H1 (cell line): Measurements from ENCODE around the gene SLC25A24. TPM values are rescaled to one million over a fixed set of nuclear protein-coding genes. Genes with fewer than 3 reads are reported as not detected.

Experiments used
- CTCF ChIA-PET: fragments of 300-600 bp; sonication (Branson Sonifier 250); formaldehyde crosslinking; loops from one replicate; lab custom pipeline; 2021; ENCODE audit not compliant: partially characterized antibody; lab: Charles Lee
- POLR2A ChIA-PET: fragments of 300-600 bp; sonication (Branson Sonifier 250); formaldehyde crosslinking; loops from one replicate; lab custom pipeline; 2021; ENCODE audit warnings: inconsistent platforms; ENCODE audit not compliant: partially characterized antibody; lab: Charles Lee
- DNase-seq, 2 experiments: peaks; one replicate each; pipeline versions ENCODE4 v3.0.0 to v3.0.0-alpha.2; 2010 to 2022; ENCODE audit warnings: low spot score in 2 of 2, low read depth in 1 of 2, mixed read lengths in 1 of 2
- FAIRE-seq: peaks from 2 replicates; lab custom pipeline; 2011; peaks lifted over from hg19 to GRCh38; lab: Jason Lieb, UNC
- H2AFZ ChIP-seq: 2 replicates; pipeline ENCODE4 v1.8.1; 2012; ENCODE audit warnings: low read length, inconsistent platforms
- H2AK5ac ChIP-seq: 2 replicates; pipeline ENCODE4 v1.6.1; 2013; ENCODE audit warnings: low read depth, low read length
- H2BK120ac ChIP-seq: replicated peaks from 2 replicates; pipeline ENCODE3; 2013; ENCODE audit warnings: low read depth, low read length, inconsistent platforms
- H2BK12ac ChIP-seq: 2 replicates; pipeline ENCODE4 v1.6.1; 2013; ENCODE audit warnings: low read depth, low read length
- H2BK15ac ChIP-seq: 2 replicates; pipeline ENCODE4 v1.6.1; 2013; ENCODE audit warnings: low read length
- H2BK20ac ChIP-seq: 2 replicates; pipeline ENCODE4 v1.6.1; 2013; ENCODE audit warnings: low read length
- H2BK5ac ChIP-seq: 2 replicates; pipeline ENCODE4 v1.6.1; 2013; ENCODE audit warnings: low read depth, low read length
- H3K14ac ChIP-seq: 2 replicates; pipeline ENCODE4 v1.6.1; 2013; ENCODE audit warnings: inconsistent platforms; ENCODE audit not compliant: insufficient read length
- H3K18ac ChIP-seq: 2 replicates; pipeline ENCODE4 v1.6.1; 2013; ENCODE audit warnings: low read length; ENCODE audit errors: extremely low read depth
- H3K23ac ChIP-seq: 2 replicates; pipeline ENCODE4 v1.6.1; 2013; ENCODE audit warnings: inconsistent platforms; ENCODE audit not compliant: insufficient read length
- H3K23me2 ChIP-seq: 2 replicates; pipeline ENCODE4 v1.6.1; 2013; ENCODE audit warnings: low read depth, low read length
- H3K27ac ChIP-seq: 2 replicates; pipeline ENCODE4 v1.6.1; 2011; ENCODE audit warnings: low read depth, low read length, inconsistent platforms
- H3K27me3 ChIP-seq, 4 experiments: replicated peaks in 1 of 4; 1 replicate in 1 of 4; 2 replicates in 3 of 4; pipeline versions ENCODE4 v1.6.1 to v1.8.1; 2011 to 2013; ENCODE audit warnings: low read length in 3 of 4, mild to moderate bottlenecking in 3 of 4, inconsistent platforms in 2 of 4, mixed read lengths in 2 of 4, moderate library complexity in 1 of 4; ENCODE audit not compliant: control insufficient read depth in 3 of 4, insufficient read depth in 3 of 4; ENCODE audit errors: extremely low read depth in 1 of 4
- H3K36me3 ChIP-seq, 4 experiments: 2 replicates each; pipeline versions ENCODE4 v1.6.1 to v1.8.1; 2011 to 2013; ENCODE audit warnings: mild to moderate bottlenecking in 4 of 4, low read length in 3 of 4, moderate library complexity in 2 of 4, control low read depth in 1 of 4, inconsistent platforms in 1 of 4; ENCODE audit not compliant: insufficient read depth in 4 of 4, control insufficient read depth in 2 of 4
- H3K4ac ChIP-seq: replicated peaks from 2 replicates; pipeline ENCODE3; 2013; ENCODE audit warnings: low read length, low read depth, mixed read lengths, inconsistent platforms; ENCODE audit not compliant: insufficient read length
- H3K4me1 ChIP-seq, 4 experiments: replicated peaks in 1 of 4; 1 replicate in 1 of 4; 2 replicates in 3 of 4; pipeline versions ENCODE4 v1.6.1 to v1.8.1; 2011 to 2013; ENCODE audit warnings: low read length in 3 of 4, inconsistent platforms in 2 of 4, mixed read lengths in 1 of 4; ENCODE audit not compliant: insufficient read depth in 4 of 4, control insufficient read depth in 3 of 4
- H3K4me2 ChIP-seq, 2 experiments: 2 replicates each; pipeline versions ENCODE4 v1.6.1 to v1.8.1; 2011 to 2013; ENCODE audit warnings: low read depth in 2 of 2, low read length in 2 of 2, control low read depth in 1 of 2, inconsistent platforms in 1 of 2, mild to moderate bottlenecking in 1 of 2; ENCODE audit not compliant: insufficient read depth in 1 of 2
- H3K4me3 ChIP-seq, 4 experiments: fragments of 200-600, 300-600 bp in 1 of 4; sonication (generic), shearing (Covaris generic), sonication (Bioruptor Twin) in 1 of 4; 2 replicates each; pipeline versions ENCODE4 v1.5.1 to v1.8.1; 2011 to 2016; ENCODE audit warnings: low read length in 4 of 4, low read depth in 3 of 4, control low read depth in 2 of 4, inconsistent platforms in 2 of 4, mild to moderate bottlenecking in 2 of 4, mixed read lengths in 1 of 4, moderate library complexity in 1 of 4; ENCODE audit not compliant: insufficient read depth in 2 of 4; ENCODE audit errors: extremely low read depth in 1 of 4
- H3K56ac ChIP-seq: replicated peaks from 2 replicates; pipeline ENCODE3; 2013; ENCODE audit warnings: low read depth, mild to moderate bottlenecking, mixed read lengths, low read length, inconsistent platforms; ENCODE audit not compliant: insufficient read length
- H3K79me1 ChIP-seq: 2 replicates; pipeline ENCODE4 v1.6.1; 2013; ENCODE audit warnings: low read depth, low read length, control low read depth
- H3K79me2 ChIP-seq, 2 experiments: 2 replicates each; pipeline versions ENCODE4 v1.6.1 to v1.8.1; 2012 to 2013; ENCODE audit warnings: low read length in 2 of 2, mild to moderate bottlenecking in 2 of 2, inconsistent platforms in 1 of 2; ENCODE audit not compliant: insufficient read depth in 2 of 2, control insufficient read depth in 1 of 2
- H3K9ac ChIP-seq, 4 experiments: replicated peaks in 1 of 4; 1 replicate in 1 of 4; 2 replicates in 3 of 4; pipeline versions ENCODE4 v1.6.1 to v1.8.1; 2011 to 2013; ENCODE audit warnings: low read depth in 3 of 4, low read length in 3 of 4, control low read depth in 2 of 4, mild to moderate bottlenecking in 2 of 4, moderate library complexity in 2 of 4, inconsistent platforms in 1 of 4; ENCODE audit errors: extremely low read depth in 1 of 4
- H3K9me3 ChIP-seq, 2 experiments: 2 replicates each; pipeline versions ENCODE4 v1.6.1 to v1.8.1; 2012 to 2013; ENCODE audit warnings: mild to moderate bottlenecking in 2 of 2, moderate library complexity in 2 of 2, control low read depth in 1 of 2, inconsistent platforms in 1 of 2, low read depth in 1 of 2, low read length in 1 of 2, mixed read lengths in 1 of 2; ENCODE audit not compliant: insufficient read depth in 2 of 2
- H4K20me1 ChIP-seq, 2 experiments: replicated peaks in 1 of 2; 2 replicates each; pipeline versions ENCODE3 to v1.8.1; 2011 to 2013; ENCODE audit warnings: inconsistent platforms in 2 of 2, low read length in 2 of 2, mild to moderate bottlenecking in 1 of 2; ENCODE audit not compliant: insufficient read depth in 2 of 2, control insufficient read depth in 1 of 2
- H4K5ac ChIP-seq: 2 replicates; pipeline ENCODE4 v1.6.1; 2013; ENCODE audit warnings: low read length, low read depth, mixed read lengths, inconsistent platforms; ENCODE audit not compliant: insufficient read length
- H4K8ac ChIP-seq: 2 replicates; pipeline ENCODE4 v1.8.0; 2013; ENCODE audit warnings: mild to moderate bottlenecking, moderate library complexity, low read length, inconsistent platforms; ENCODE audit not compliant: insufficient read depth; ENCODE audit errors: extremely low read depth
- H4K91ac ChIP-seq: replicated peaks from 2 replicates; pipeline ENCODE3; 2013; ENCODE audit warnings: low read length, mixed read lengths, inconsistent platforms; ENCODE audit not compliant: insufficient read length
- KDM5A ChIP-seq: fragments of 200-600 bp; IDR thresholded peaks from 2 replicates; pipeline ENCODE4 v1.7.1; 2012; ENCODE audit warnings: mild to moderate bottlenecking, low read length, inconsistent platforms, mixed read lengths
- MAX ChIP-seq: IDR thresholded peaks from 2 replicates; pipeline ENCODE4 v1.6.1; 2012; ENCODE audit warnings: inconsistent platforms
- NANOG ChIP-seq: IDR thresholded peaks from 2 replicates; pipeline ENCODE4 v1.6.1; 2011; ENCODE audit warnings: low read length, low read depth, mild to moderate bottlenecking, inconsistent platforms; ENCODE audit not compliant: insufficient read depth, poor library complexity, severe bottlenecking
- TAF1 ChIP-seq: IDR thresholded peaks from 2 replicates; pipeline ENCODE4 v1.6.1; 2011; ENCODE audit warnings: mild to moderate bottlenecking, low read depth, low read length
- WGBS, 2 experiments: shearing (Covaris generic) in 1 of 2; methylation state at CpG; one replicate each; pipeline versions ENCODE4 v1.1.6 to v1.1.7; 2013 to 2015; ENCODE audit warnings: low lambda C conversion rate in 2 of 2, mixed read lengths in 2 of 2, inconsistent platforms in 1 of 2, low coverage in 1 of 2, missing lambda C conversion rate in 1 of 2; ENCODE audit not compliant: insufficient replicate concordance in 2 of 2, insufficient coverage in 1 of 2, insufficient read length in 1 of 2; ENCODE audit errors: extremely low coverage in 1 of 2, missing lambda C conversion rate in 1 of 2; 5-methylcytosine and 5-hydroxymethylcytosine counted together
- polyA plus RNA-seq, 7 experiments: library from polyadenylated mRNA; depleted of rRNA in 3 of 7; stranded (reverse) in 5 of 7; unstranded in 2 of 7; fragments of >200 nt in 5 of 7; fragments of 200-250 nt in 2 of 7; gene quantifications; 1 replicate in 5 of 7; 2 replicates in 1 of 7; 4 replicates in 1 of 7; pipeline versions ENCODE4 v1.2.1 to v1.2.3, GENCODE V29; 2011 to 2013; ENCODE audit warnings: missing spikeins in 2 of 7, mixed read lengths in 2 of 7
- total RNA-seq: library from RNA; stranded (reverse); fragmentation: NEBNext Ultra II Directional; extraction: Animal tissue kit (Norgen Biotek cat#: 25700); gene quantifications from 2 replicates; pipeline ENCODE4 v1.2.1, GENCODE V29; 2021

Gene SLC25A24
- total and polyA plus RNA-seq, 2 of the 8 experiments (the other 6 are each of a cell fraction or from before 2014, with no cell fraction given) = 13.6 to 40.6 TPM

- H3K27me3 ChIP-seq = no peaks in the 10 kb centered on the region
- no peak overlapping the region for H2BK120ac ChIP-seq
- DNase-seq (no peak), FAIRE-seq (no peak)
- no peak overlapping the region for H3K4me3 ChIP-seq
- no peak overlapping the region for H4K91ac ChIP-seq
- no peak overlapping the region for H3K56ac ChIP-seq
- H2AK5ac ChIP-seq = no peak overlapping the region
- 95% methylated on average over 28 of the region's 28 CpGs; no CpG with 5 or more reads in 1 of the 2 experiments for WGBS, 2 experiments
- H2BK12ac ChIP-seq = no peak overlapping the region
- CTCF ChIA-PET = interaction anchor here (1.4 to 1.6 kb wide), 2 partner anchors 13 to 452 kb away, joined by 3 read pairs; no protein-coding TSS in a partner anchor
- peaks cover 4 to 83% of the 10 kb centered on the region in 2 experiments; a peak in 3 of 4 replicates for H3K79me2 ChIP-seq
- no peak overlapping the region for H2BK15ac ChIP-seq
- no peak overlapping the region for H3K18ac ChIP-seq
- POLR2A ChIA-PET = interaction anchor here (2.3 kb wide), 1 partner anchor 11 kb away, joined by 7 read pairs; no protein-coding TSS in a partner anchor
- no peaks in the 10 kb centered on the region for H3K9me3 ChIP-seq
- no peak overlapping the region for H4K8ac ChIP-seq
- H3K4ac ChIP-seq = no peak overlapping the region
- no peak overlapping the region for H4K5ac ChIP-seq
- H3K36me3 ChIP-seq = peaks cover 0 to 9% (median 4%) of the 10 kb centered on the region in 4 experiments; a peak in 4 of 8 replicates
- H3K79me1 ChIP-seq = peaks cover 6% of the 10 kb centered on the region
- peaks cover 0 to 3% of the 10 kb centered on the region in 2 experiments for H4K20me1 ChIP-seq
- no peak overlapping the region for H3K14ac ChIP-seq
- no peak overlapping the region for H2BK20ac ChIP-seq
- H3K23ac ChIP-seq = no peak overlapping the region
- peaks cover 0 to 2% (median 0%) of the 10 kb centered on the region in 4 experiments; a peak in 1 of 7 replicates for H3K4me1 ChIP-seq
- no peak overlapping the region for H2BK5ac ChIP-seq
- H3K23me2 ChIP-seq = no peaks in the 10 kb centered on the region; the same call in 1 of the 2 replicates
- H2AFZ ChIP-seq = no peak overlapping the region
- H3K4me2 ChIP-seq = no peak overlapping the region
- no peak overlapping the region for H3K9ac ChIP-seq
- H3K27ac ChIP-seq = no peak overlapping the region
- no peak for TF ChIP-seq NANOG
- TF ChIP-seq MAX = no peak
- TF ChIP-seq KDM5A = no peak
- TF ChIP-seq TAF1 = no peak
Measured at GRCh38 chr1:108192581-108192980, 7.6 kb downstream of the SLC25A24 start.
